ENCODE measurements around the gene LLGL2.
"Not testable (repeated sequence)": the region's sequence is repeated elsewhere in the genome, so short reads cannot be mapped to it uniquely, and the experiment has no call there.

Gene LLGL2

GRCh38 chr17:75589919-75590303, 64.4 kb downstream of the LLGL2 start:
- TF ChIP-seq ZFX (IDR thresholded peaks at IDR 0.05) (no peak), CTCF (conservative IDR thresholded peaks at IDR 0.05) (no peak)
- H3K27ac ChIP-seq: peak overlapping the region; percentile 78

GRCh38 chr17:75590314-75590761, 64.8 kb downstream of the LLGL2 start:
- peak overlapping the region; percentile 78; the same call in 1 of the 2 replicates for H3K27ac ChIP-seq
- TF ChIP-seq ZFX (IDR thresholded peaks at IDR 0.05) (no peak), CTCF (conservative IDR thresholded peaks at IDR 0.05) (no peak)

- TF ChIP-seq CTCF (conservative IDR thresholded peaks at IDR 0.05): no peak
- TF ChIP-seq ZFX (IDR thresholded peaks at IDR 0.05): no peak
- no peak overlapping the region for H3K27ac ChIP-seq
These were observed 65.6 kb downstream of the LLGL2 start for GRCh38 chr17:75590849-75591721.

- TF ChIP-seq ZFX (IDR thresholded peaks at IDR 0.05) (no peak), CTCF (conservative IDR thresholded peaks at IDR 0.05) (no peak)
These were observed 66.3 kb downstream of the LLGL2 start for GRCh38 chr17:75591722-75592302.

GRCh38 chr17:75592348-75593020, 67.0 kb downstream of the LLGL2 start:
- no peak for TF ChIP-seq ZFX (IDR thresholded peaks at IDR 0.05)
- no peak overlapping the region for H3K27ac ChIP-seq

More at GRCh38 chr17:75591722-75592302, 66.3 kb downstream of the LLGL2 start:
- no peak overlapping the region for H3K27ac ChIP-seq

- not testable (repeated sequence) for H3K27ac ChIP-seq
These were observed 67.9 kb downstream of the LLGL2 start for GRCh38 chr17:75593430-75593829.

GRCh38 chr17:75594499-75595283, 69.2 kb downstream of the LLGL2 start:
- no peak for TF ChIP-seq ZFX (IDR thresholded peaks at IDR 0.05)
- no peak for TF ChIP-seq CTCF (conservative IDR thresholded peaks at IDR 0.05)
- no peak overlapping the region for H3K27ac ChIP-seq
